NCI-H2171 (cell line): ENCODE results near the gene GDPD5.
"Not testable (repeated sequence)": the region's sequence is repeated elsewhere in the genome, so short reads cannot be mapped to it uniquely, and the experiment has no call there.

Experiments used
- DNase-seq: peaks from one replicate; lab custom pipeline; 2025; lab: John Stamatoyannopoulos, UW

GDPD5 gene

DNA sequence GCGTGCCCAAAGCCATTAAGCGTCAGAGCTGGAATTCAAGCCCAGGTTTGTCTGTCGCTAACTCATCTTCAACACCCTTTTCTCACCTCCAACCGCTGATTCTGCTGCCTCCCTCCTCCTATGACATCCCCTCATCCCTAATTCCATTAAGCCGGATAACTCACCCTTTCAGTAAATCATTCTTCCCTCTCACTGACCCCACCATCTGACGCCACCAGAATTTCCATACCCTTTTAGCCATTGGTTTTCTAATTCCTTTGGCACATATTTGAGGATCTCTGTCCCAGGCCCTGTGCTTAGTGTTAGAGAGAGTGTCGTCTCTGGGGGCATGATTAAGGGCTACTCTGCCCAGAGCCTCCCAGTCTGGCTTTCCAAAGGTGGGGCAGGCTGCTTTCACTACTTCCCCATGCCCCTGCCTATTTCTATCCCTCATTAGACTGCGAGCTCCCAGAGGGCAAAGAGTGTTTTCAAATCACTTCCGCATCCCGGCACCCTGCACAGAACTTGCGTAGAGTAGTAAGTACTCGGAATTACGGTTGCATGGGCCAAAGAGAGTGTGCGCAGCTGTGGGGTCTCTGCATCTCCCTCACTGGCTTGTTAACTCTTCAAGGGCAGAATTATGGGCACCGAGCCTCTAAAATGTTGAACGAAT, 96.6 kb downstream of the GDPD5 start:
- DNase-seq: no peak

DNA sequence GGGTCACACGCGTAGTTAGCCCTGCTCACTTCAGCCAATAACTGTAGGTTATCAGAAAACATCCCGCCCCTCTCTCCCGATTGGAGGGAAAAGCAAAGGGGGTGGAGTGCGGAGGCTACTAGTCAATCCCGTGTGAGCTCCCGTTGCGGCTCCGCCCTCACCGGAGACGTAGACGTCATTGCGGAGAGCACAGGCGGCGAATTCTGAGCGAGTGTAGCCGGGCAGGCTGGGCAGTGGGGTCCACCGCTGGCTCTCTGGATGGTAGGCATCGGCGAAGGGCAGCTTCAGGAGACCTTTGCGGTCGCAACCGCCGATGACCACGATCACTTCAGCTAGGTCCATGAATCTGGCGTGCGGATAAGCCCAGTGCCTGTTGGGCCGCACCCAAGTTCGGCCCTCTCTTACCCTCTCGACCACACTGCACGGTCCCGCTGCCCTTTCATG, 97.4 kb downstream of the GDPD5 start:
- no peak for DNase-seq

DNA sequence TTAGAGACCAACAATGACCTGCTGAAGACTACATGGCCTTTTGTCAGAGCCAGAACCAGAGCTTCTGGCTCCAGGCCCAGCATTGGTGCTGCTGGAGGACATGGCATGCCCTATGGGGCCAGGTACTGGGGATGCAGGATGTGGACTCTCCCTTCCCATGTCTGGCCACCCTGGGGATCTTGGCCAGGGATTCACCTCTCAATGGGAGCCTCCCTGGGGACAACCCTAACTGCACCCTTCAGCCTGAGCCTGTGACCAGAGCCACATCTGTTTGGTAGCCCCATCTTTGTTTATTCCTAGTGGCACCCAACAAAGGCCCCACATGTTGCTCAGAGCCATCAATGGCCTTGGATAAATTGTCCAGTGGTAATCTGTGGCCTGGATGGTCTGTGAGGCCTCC, 98.6 kb downstream of the GDPD5 start:
- DNase-seq: no peak

DNA sequence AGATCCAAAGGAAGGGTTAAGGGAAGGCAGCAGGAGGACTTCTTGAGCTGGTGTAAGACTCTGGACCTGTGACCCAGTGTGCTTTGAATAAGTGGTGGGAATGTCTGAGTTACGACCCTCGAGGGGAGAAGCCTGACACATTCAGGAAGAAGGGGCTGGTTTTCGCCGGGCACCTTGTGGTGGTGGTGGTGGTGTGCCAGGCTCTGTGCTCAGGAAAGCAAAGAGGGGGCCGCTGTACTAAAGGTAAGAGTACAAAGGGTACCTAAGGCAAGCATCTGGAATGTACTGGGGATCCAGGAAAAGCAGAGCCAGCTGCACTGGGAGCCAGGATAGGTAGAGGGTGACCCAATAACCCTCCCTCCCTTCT, 99.0 kb downstream of the GDPD5 start:
- DNase-seq: no peak

DNA sequence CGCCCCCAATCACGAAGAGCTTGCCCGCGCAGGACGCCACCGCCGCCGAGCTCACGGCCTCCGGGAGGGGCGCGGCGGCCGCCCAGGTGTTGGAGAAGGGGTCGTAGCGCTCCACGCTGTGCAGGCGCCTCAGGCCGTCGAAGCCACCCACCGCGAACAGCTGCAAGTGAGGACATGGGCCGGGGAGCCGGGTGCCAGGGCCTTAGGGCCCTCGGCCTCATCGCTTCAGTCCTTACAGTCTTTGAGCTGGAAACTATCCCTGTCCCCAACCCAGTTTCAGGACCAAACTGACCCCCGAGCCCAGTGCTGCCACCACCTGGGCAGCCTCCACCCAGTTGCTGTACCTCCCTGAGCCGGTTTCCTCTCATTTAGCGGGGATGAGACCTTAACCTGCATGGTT, 100.3 kb downstream of the GDPD5 start:
- no peak for DNase-seq

DNA sequence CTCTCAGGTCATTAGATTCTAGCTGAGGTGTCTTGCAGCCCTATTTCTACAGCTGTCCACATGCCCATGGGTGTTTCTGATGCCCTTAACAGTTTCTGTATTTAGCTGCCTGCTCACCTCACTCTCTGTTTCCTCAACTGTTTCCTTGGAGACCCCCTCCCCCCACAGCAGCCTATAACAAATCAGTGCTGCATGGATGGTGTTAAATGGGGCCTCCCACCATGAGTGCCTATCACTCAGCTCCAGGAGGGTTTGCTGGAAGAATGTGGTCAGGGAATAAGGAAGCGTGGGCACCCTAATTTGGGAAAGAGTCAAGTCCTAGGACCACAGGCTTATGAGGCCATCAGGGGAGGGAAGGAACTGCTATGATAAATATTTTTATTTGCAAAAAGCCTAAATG, 101.3 kb downstream of the GDPD5 start:
- no peak for DNase-seq

DNA sequence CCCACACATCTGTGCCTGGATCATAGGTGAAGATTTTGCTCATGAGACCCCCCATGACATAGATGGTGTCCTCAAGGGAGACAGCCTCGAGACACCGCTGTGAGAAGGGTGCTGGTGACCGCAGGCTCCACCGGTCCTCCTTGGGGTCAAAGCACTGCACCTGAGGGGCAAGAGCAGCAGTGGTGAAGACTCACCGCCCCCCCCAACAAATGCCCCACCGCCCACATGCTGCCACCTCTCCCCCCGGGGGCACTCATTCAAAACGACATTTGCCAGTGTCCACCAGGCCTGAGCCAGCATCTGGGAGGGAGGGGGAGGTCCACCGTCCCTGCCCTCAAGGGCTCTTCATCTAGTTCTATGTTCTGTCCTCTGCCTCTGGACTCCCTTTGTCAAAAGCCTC, 102.0 kb downstream of the GDPD5 start:
- DNase-seq: no peak

DNA sequence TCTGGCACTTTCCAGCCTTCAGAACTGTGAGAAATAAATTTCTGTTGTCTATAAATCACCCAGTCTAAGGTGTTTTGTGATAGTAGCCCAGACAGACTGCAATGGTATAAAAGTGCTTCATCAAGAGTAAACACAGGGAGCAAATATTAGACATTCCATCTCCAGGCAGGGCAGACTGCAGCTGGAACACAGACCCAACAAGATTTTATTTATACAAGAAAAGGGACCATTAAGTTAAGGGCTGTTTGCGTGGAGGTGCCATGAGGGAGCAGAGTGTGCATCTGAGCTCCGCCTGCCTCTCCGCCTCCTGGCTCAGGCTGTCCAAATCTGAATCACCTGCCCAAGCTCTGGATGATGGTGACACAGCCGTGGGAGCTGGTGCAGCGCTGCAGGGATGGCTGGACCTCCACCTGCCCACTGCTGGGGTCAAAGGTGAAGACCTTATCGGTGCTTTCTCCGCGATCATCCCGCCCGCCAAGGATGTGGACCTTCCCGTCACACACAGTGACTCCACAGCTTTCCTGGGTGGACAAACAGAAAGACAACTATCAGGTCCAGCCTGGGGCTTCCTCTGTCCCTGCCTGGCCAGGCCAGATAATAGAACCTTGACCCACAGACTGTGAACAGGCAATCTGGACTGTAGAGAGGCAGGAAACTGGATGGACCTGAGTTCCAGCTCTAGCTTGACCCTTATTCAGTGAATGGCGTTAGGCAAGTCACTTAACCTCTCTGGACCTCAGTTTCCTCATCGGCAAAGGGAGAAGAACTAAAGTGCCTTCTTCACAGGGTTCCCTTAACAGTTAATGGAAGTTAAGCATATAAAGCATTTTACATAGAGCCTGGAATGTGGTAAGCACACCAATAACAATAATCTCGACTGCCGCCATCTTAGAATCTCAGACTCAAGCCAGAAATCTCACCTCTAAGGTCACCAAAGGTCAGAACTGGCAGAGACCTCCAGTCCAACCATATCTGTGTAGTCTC, 103.2 kb downstream of the GDPD5 start:
- no peak for DNase-seq

DNA sequence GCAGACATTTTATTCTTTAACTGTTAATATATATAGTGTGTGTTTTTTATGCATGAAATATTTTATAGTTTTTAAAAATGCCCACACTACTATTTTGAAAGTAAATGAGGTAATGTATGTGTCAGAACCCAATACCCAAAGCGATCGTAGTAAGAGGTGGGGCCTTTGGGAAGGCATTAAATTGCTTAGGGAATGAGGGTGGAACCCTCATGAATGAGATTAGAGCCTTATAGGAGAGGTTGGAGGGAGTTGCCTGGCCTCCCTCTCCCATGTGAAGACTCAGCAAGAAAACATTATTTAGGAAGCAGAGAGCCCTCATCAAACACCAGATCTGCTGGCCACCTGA, 103.9 kb downstream of the GDPD5 start:
- no peak for DNase-seq

DNA sequence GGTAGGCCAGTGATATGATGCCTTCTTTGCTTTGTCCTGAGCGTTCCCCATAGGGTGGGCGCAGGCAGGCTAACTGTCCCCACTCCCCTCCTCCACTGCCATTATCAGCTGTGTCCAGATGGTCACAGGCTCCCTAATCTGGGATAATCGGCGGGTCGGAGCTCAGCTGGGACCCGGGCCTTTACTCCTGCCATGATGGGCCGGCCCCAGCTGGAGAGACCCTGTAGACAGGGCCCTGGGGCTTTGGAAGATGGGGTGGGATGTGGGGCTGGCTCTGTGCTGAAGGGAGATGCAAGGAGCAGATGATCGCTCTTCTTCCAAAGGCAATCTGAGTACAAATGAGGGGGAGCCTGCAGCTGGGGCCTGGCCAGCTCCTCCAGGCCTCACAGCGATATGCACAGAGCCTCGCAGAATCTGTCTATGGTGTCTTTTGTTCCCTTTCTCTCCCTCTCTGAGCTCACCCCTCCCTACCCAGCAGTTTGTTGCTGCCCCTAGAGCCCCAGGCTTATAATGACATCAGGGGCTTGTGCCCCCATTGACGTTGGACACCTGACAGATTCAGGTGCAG, 104.6 kb downstream of the GDPD5 start:
- DNase-seq: no peak

DNA sequence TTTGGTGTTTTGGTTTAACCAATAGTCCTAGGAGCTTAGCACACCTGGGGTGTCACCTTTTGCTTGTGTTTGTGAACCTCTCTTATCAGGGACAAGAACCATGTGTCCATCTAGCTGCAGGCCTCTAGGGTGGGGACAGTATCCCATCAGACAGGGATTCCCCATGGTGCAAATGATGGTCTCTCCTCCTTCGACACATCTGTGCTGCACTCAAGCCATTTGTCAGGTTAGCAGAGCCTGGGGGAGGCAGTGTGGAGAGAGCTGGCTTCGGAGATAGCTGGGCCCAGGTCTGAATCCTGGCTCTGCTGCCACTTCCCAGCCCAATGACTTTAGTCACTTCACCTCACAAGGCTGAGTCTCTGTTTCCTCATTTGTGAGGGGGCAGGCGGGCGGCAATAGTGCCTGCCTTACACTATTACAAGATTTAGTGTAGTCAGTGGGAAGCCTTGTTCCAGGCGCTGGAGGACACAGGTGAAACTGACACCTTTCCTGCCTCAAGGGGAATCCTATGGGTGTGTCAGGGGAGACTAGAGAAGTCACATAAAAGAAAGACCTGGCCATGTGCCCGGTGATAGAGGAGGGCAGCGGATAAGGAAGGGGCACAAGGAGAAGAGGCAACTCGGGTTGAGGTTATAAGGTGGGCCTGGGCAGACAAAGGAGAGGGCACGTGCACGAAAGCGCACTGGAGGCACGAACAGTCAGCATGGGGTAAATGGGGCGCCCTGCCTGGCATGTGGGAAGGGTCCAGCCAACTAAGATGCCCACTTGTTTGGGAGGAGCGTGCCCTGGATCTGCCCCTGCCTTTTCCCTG, 105.3 kb downstream of the GDPD5 start:
- no peak for DNase-seq

DNA sequence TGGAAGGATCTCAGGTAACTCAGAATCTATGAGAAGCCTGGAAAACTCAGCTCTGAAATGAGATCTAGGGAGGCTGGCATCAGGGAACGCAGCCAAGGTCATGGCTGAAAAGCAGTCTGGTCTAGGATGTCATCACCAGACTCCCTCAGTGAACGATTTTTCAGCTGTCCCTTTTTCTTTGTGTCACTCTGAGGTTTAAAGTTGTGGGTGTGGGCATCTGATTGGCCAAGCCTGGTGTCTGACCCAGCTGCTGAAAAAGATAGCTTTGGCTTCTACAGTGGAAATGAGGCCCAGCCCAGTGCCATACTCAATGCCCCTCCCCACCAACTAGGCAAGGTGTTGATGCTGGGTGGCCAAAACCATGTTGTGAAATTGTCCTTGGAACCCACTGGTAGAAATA, 111.9 kb downstream of the GDPD5 start:
- no peak for DNase-seq

DNA sequence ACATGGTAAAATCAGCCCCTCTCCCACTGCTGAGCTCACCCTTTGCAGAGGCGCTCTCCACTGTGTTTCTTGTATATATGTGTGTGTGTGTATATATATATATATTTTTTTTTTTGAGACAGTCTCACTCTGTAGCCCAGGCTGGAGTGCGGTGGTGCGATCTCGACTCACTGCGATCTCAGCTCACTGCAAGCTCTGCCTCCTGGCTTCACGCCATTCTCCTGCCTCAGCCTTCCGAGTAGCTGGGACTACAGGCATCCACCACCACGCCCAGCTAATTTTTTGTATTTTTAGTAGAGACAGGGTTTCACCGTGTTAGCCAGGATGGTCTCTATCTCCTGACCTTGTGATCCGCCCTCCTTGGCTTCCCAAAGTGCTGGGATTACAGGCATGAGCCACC, 112.6 kb downstream of the GDPD5 start:
- not testable (repeated sequence) for DNase-seq

DNA sequence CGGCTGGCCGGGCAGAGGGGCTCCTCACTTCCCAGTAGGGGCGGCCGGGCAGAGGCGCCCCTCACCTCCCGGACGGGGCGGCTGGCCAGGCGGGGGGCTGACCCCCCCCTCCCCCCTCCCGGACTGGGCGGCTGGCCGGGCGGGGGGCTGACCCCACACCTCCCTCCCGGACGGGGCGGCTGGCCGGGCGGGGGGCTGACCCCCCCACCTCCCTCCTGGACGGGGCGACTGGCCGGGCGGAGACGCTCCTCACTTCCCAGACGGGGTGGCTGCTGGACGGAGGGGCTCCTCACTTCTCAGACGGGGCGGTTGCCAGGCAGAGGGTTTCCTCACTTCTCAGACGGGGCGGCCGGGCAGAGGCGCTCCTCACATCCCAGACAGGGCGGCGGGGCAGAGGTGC, 115.8 kb downstream of the GDPD5 start:
- DNase-seq: not testable (repeated sequence)

DNA sequence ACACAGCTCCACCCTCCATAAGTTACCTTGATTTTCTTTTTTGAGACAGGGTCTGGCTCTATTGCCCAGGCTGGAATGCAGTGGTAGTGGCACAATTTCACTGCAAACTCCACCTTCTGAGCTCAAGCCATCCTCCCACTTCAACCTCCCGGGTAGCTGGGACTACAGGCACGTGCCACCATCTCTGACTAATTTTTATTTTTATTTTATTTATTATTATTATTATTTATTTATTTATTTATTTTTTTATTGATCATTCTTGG, 116.9 kb downstream of the GDPD5 start:
- no peak for DNase-seq

DNA sequence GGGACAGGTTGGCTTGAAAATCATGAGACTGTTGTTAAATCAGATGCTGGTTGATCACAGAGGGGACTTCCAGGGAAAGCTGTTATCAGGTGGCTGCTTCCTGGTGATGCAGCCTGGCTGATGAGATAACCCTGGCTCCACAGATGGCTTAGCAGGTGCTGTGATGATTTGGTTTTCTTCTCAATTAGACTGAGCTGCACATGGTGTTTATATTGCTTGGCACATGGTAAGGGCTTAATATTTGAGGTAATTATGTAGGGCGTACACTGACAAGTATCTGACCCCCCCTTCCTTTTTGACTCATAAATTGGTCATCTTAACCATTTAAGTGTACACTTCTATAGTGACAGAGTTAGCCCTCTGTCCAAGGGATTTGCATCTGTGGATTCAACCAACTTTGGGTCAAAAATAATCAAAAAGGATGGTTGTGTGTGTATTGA, 119.4 kb downstream of the GDPD5 start:
- DNase-seq: peak; percentile 39

DNA sequence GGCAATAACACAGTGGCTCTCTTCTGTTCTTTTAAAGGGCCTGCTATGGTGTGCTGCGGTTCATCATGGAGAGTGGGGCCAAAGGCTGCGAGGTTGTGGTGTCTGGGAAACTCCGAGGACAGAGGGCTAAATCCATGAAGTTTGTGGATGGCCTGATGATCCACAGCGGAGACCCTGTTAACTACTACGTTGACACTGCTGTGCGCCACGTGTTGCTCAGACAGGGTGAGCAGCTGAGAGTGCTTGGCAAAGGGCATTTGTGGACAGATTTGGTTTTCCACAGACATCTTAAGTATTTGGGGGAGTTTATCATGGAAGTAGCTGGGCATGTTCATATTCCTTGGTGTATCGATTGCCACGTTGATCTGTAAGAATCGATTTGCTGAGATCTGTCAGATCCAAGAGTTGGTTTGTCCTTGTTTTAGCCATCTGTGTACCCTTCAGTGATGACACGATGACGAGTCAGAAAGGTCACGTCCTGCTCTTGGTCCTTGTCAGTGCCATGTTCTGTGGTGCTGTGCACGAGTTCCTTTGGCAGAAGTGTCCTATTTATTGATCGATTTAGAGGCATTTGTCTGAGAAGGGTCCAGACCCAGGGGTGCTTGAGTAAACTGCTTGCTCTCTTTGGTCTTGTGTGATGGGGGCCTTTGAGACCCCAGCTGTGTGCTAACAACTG, 121.6 kb downstream of the GDPD5 start:
- no peak for DNase-seq

DNA sequence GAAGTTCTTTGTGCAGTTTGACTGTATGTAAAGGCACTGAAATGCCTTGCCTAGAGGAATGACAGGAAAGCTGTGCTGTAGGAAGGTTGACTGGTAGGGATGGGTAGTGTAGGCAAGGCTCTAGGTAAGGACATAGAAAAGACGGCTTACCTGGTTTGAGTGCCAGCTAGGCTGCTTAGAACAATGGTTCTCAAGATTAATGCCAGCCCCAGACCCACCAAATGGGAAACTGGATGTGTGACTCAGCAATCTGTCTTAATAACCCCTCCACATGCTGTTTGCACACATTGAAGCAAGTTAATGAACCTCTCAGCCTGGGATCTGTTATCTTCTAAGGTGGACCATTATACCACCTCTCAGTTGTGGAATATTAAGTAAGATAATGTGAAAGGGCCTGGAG, 122.7 kb downstream of the GDPD5 start:
- no peak for DNase-seq

DNA sequence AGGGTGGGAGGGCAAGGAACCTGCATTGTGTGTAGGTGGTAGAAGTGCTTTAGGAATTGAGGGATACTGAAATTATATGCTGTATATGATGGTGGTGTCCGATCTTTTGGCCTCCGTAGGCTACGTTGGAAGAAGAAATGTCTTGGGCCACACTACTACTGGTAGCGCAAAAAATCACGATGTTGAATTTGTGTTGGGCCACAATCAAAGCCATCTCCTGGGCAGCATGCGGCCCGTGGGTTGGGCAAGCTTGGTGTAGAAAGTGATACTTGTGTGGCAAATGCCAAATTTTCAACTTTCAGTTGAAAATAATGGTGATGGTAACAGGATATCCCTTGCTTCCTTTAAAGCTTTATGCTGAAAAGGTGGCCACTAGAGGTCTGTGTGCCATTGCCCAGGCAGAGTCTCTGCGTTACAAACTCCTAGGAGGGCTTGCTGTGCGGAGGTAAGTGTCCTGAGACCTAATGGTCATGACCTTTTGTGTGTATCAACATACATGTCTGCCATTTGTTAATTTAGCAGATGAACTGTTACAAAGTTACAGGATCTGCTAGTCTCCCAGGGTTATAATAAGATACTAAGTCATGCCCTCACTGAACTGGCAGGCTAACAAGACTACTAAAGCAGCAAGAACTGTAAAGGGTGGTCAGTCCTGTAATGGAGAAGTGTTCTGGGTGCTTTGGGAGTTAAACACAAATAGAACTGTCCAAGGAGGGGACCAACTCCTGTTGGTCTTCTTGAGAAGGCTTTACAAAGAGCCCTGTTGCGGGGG, 123.6 kb downstream of the GDPD5 start:
- no peak for DNase-seq

DNA sequence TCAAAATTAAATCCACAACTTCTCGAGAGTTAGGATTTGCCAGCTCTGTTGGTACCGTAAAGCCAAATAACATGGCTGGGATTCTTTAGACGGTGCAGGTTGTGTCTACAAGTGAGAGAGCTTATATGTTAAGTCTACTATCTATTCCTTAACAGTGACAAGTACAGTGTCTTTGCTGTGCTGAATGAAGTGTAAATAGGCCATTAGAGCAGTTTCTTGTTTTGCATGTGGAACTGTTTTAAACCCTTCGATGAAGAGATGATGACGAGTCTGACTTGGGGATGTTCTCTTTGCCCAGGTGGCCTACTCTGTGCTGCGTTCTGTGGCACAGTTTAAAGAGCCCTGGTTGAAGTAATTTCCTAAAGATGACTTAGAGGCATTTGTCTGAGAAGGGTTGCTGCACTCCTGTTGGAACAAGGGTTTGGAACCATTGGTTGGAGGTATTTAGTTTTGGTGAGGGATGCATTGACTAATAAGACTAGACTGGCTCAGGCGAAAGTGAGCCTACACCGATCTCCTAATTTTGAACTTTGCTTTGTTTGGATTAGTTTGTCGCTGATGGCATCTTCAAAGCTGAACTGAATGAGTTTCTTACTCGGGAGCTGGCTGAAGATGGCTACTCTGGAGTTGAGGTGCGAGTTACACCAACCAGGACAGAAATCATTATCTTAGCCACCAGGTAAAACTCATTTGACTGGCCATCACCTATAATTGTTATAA, 125.4 kb downstream of the GDPD5 start:
- DNase-seq: no peak
